Activated B cell treated with CpG ODN at 0.5 μM for 24 hours (primary cell): ENCODE measurements around the gene ITGA1. TPM values are rescaled to one million over a fixed set of nuclear protein-coding genes. Genes with fewer than 3 reads are reported as not detected.
A peak's percentile ranks its signal among the peaks of the same experiment; 100 is the strongest.

Source experiments
- ATAC-seq: fragments of 200-7000 bp; cut with Tn5 transposase; one replicate; pipeline ENCODE4 v1.10.0; 2021; ENCODE audit warnings: low read depth, mild to moderate bottlenecking, moderate library complexity
- CTCF ChIA-PET: fragments of 350-600 bp; sonication (Branson Sonifier 250); formaldehyde crosslinking; loops from one replicate; lab custom pipeline; 2021; ENCODE audit warnings: antibody characterized with exemption; lab: Charles Lee
- POLR2A ChIA-PET: fragments of 350-600 bp; sonication (Branson Sonifier 250); formaldehyde crosslinking; loops from one replicate; lab custom pipeline; 2021; ENCODE audit warnings: antibody characterized with exemption; lab: Charles Lee
- DNase-seq: peaks from one replicate; pipeline ENCODE4 v3.0.0; 2022
- H3K27ac Mint-ChIP-seq: one replicate; pipeline ENCODE4 v1.8.0; 2020; ENCODE audit warnings: mixed read lengths
- H3K27me3 Mint-ChIP-seq: one replicate; pipeline ENCODE4 v1.8.0; 2021; ENCODE audit warnings: mixed read lengths
- H3K36me3 Mint-ChIP-seq: one replicate; pipeline ENCODE4 v1.8.0; 2021; ENCODE audit warnings: low read depth, mixed read lengths
- H3K4me1 Mint-ChIP-seq: one replicate; pipeline ENCODE4 v1.8.0; 2021; ENCODE audit warnings: mixed read lengths
- H3K4me3 Mint-ChIP-seq: one replicate; pipeline ENCODE4 v1.8.0; 2020; ENCODE audit warnings: mild to moderate bottlenecking, mixed read lengths
- H3K9me3 Mint-ChIP-seq: one replicate; pipeline ENCODE4 v1.8.0; 2020; ENCODE audit warnings: mixed read lengths
- intact Hi-C: fragments of 100-400 bp; cut with micrococcal nuclease; formaldehyde crosslinking; loops from one replicate; pipeline ENCODE4 v1.15.1; 2024
- total RNA-seq: library from RNA; stranded (reverse); gene quantifications from 2 replicates; pipeline ENCODE4 v1.2.3, GENCODE V29; 2022
- TF ChIP-seq, protein P1 (sequence below): fragments of 200-600 bp; IDR thresholded peaks from one replicate; pipeline ENCODE4 v1.8.0; 2022; ENCODE audit warnings: antibody characterized with exemption, mild to moderate bottlenecking

ITGA1 gene
- total RNA-seq, 1 donor from 2014 or later, result 34.0 TPM

DNA sequence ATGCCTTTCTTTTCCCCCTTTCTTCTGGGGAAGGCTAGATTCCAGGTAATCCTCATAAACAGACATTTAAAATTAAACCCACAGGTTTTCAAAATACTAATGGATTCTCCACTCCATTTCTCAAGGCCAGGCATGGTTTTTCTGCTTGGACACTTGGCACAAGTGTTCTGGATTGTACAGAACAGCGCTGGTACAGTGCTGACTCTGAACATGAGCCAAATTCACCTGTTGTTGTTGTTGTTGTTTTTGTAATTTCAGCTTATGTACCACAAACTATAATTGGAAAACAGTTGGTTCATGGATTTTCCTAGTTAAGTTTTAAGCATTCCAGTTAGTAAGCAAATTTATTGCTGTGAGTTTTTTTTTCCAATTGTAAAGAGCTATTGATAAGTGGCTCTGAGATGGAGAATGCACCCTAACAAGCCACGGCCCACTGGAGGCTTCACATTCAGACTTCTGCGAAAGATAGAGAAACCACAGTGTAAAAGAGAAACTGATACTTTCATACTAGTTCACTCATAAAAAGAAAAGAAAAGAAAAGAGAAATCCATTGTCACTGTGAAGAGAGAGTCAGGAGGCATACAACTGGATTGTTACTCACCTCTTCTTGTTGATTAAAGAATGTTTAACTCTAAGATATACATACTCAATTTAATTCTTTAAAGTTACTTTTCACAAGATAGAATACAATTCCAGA lies 16.2 kb upstream of the ITGA1 start:
- Mint-ChIP-seq H3K4me3 (no peak overlapping the region), H3K4me1 (peaks cover 23% of the 10 kb centered on the region), H3K27me3 (peaks cover 8% of the 10 kb centered on the region), H3K9me3 (no peaks in the 10 kb centered on the region), H3K36me3 (no peaks in the 10 kb centered on the region), H3K27ac (no peak overlapping the region)
- DNase-seq, result no peak
- intact Hi-C loops, result no loop called here
- ChIA-PET POLR2A (no interaction called here), CTCF (no interaction called here)
- peak; percentile 31 for ATAC-seq
- TF ChIP-seq, protein P1, sequence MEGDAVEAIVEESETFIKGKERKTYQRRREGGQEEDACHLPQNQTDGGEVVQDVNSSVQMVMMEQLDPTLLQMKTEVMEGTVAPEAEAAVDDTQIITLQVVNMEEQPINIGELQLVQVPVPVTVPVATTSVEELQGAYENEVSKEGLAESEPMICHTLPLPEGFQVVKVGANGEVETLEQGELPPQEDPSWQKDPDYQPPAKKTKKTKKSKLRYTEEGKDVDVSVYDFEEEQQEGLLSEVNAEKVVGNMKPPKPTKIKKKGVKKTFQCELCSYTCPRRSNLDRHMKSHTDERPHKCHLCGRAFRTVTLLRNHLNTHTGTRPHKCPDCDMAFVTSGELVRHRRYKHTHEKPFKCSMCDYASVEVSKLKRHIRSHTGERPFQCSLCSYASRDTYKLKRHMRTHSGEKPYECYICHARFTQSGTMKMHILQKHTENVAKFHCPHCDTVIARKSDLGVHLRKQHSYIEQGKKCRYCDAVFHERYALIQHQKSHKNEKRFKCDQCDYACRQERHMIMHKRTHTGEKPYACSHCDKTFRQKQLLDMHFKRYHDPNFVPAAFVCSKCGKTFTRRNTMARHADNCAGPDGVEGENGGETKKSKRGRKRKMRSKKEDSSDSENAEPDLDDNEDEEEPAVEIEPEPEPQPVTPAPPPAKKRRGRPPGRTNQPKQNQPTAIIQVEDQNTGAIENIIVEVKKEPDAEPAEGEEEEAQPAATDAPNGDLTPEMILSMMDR, result no peak

DNA sequence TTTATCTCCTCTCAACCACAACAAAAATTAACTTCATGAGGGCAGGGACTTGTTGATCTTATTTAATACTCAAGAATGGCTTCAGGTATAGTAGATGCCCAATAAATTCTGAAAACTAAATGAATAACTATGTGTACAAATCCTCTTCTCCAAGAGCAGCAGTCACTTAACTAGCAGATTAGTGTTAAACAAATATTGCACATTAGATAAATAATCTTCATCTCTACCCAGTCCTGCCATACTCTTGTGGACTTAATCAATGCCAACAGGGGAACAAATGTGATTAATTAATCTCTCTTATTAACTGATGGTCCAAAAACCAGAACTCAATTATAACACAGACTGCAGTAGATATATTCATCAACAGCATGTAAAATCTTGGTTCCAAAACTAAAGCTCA lies 15.0 kb upstream of the ITGA1 start:
- Mint-ChIP-seq H3K27ac (no peak overlapping the region), H3K4me3 (no peak overlapping the region), H3K9me3 (no peaks in the 10 kb centered on the region), H3K36me3 (no peaks in the 10 kb centered on the region), H3K27me3 (peaks cover 8% of the 10 kb centered on the region), H3K4me1 (peaks cover 17% of the 10 kb centered on the region)
- intact Hi-C loops, result no loop called here
- ATAC-seq (no peak), DNase-seq (no peak)
- POLR2A ChIA-PET, result no interaction called here
- CTCF ChIA-PET, result no interaction called here
- TF ChIP-seq, protein P1, result no peak

DNA sequence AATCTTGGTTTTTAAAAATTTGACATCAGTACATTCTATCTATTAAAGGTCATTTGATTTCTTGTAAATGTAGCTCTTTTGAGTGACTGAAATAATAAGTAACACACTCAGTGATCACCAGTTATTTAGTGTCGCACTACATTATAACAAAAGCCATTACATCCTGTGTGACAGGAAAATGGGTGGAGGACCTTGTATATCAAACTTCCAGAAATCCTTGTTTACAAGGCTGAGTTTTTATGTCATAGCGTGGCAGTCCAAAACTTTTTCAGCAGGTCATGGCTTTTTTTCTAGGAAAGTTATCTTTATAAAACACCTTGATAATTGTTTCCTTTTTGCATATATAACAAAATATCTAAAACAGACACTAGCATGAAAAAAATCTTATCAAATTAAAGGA lies 14.4 kb upstream of the ITGA1 start:
- CTCF ChIA-PET, result no interaction called here
- peaks cover 11% of the 10 kb centered on the region for H3K4me1 Mint-ChIP-seq
- no peak for DNase-seq
- intact Hi-C loops, result no loop called here
- TF ChIP-seq, protein P1, result no peak
- H3K9me3 Mint-ChIP-seq, result no peaks in the 10 kb centered on the region
- no peak for ATAC-seq
- H3K27ac Mint-ChIP-seq, result no peak overlapping the region
- no peaks in the 10 kb centered on the region for H3K36me3 Mint-ChIP-seq
- POLR2A ChIA-PET, result no interaction called here
- H3K27me3 Mint-ChIP-seq, result peaks cover 8% of the 10 kb centered on the region
- no peak overlapping the region for H3K4me3 Mint-ChIP-seq

DNA sequence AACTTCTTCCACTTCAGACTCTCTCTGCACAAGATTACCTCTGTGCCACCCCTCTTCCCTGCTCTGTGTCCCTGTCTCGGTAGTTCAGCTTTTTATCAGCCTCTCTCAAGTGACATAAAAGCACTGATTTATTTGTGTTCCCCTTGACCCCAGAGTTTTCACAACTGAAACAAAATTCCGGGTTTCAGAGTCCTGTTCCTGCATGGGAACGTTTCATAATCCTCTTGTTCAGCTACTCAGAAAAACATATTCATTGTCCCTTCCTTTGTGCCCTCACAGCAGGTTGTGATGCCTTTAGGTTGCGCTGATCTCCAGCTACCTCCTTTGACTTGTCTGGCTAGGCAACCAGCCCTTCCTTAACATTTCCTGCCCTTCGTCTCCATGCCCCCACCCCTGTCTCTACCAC lies 13.7 kb upstream of the ITGA1 start:
- peaks cover 11% of the 10 kb centered on the region for H3K27me3 Mint-ChIP-seq
- no peak for DNase-seq

DNA sequence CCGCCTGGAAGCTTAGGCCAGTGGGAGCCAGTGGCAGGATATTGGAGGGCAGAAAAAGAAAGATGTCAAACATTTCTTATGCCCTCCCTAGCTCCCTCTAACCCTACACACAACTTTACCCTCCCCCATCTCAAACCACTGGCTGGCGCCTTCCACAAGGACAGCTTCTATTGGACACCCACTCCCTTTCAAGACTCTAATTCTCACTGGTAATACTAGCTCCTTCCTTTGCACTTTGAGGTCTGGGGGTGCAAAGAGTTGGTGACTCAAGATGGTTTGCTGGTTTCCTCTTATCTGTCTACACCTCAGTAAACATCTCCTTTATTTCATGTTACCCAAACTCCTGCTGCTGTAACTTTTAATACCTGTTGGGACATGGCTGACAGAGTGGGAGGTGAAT lies 11.6 kb upstream of the ITGA1 start:
- no peak for DNase-seq
- Mint-ChIP-seq H3K27me3 (peaks cover 11% of the 10 kb centered on the region), H3K36me3 (no peaks in the 10 kb centered on the region), H3K4me3 (no peak overlapping the region), H3K9me3 (no peaks in the 10 kb centered on the region), H3K4me1 (peaks cover 10% of the 10 kb centered on the region), H3K27ac (no peak overlapping the region)
- CTCF ChIA-PET, result no interaction called here
- TF ChIP-seq, protein P1, result no peak
- POLR2A ChIA-PET, result no interaction called here
- intact Hi-C loops, result no loop called here
- ATAC-seq, result no peak

More for the DNA sequence above, 13.7 kb upstream of the ITGA1 start:
- TF ChIP-seq, protein P1, result no peak
- Mint-ChIP-seq H3K4me1 (peaks cover 10% of the 10 kb centered on the region), H3K4me3 (no peak overlapping the region), H3K27ac (no peak overlapping the region), H3K9me3 (no peaks in the 10 kb centered on the region), H3K36me3 (no peaks in the 10 kb centered on the region)
- intact Hi-C loops, result no loop called here
- no peak for ATAC-seq
- CTCF ChIA-PET, result no interaction called here
- POLR2A ChIA-PET, result no interaction called here
